GM19395 (cell line): ENCODE results near the gene ARHGEF35.
"Not testable (repeated sequence)": the region's sequence is repeated elsewhere in the genome, so short reads cannot be mapped to it uniquely, and the experiment has no call there.

Experiments used
- ATAC-seq: cut with Tn5 transposase; IDR thresholded peaks from one replicate; pipeline ENCODE4 v1.9.1; 2021; ENCODE audit warnings: mild to moderate bottlenecking, moderate library complexity; ENCODE audit not compliant: unreplicated experiment

ARHGEF35 gene

GRCh38 chr7:144179165-144179479 is 16.5 kb downstream of the ARHGEF35 start:
- ATAC-seq, result peak; percentile 35

DNA sequence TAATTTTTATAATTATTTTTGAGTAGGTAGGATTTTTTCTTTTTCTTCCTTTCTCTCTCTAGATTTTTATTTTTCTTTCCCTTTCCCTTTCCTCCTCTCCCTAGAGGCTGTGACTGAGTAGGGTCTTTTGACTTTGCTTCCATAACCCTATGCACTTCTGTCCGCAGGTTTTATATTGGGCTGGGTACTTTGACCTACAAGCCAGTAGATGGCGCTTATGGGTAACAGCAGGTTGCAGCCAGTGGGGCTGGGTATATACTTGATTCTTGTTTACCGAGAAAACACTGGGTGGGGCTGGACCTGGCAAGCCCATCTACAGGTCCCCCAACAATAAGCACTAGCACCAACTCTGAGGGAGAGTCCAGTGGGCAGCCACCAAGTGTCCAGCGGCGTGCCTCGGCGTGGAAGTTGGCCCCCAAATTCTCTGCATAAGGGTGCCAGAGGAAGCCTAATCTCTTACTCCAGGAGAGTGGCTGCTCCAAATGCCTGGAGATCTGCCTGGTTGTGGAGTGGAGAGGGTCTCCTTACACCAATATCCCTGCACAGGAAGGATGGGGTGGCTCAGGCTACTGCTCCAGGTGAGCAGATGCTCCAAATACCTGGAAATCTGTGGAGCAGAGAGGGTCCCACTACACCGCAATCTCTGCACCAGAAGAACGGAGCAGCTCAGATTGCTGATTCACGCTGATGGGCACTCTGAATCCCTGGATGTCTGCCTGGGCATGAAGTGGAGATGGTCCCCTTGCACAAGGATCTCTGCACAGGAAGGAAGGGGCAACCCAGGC is 17.1 kb downstream of the ARHGEF35 start:
- peak; percentile 98 for ATAC-seq

DNA sequence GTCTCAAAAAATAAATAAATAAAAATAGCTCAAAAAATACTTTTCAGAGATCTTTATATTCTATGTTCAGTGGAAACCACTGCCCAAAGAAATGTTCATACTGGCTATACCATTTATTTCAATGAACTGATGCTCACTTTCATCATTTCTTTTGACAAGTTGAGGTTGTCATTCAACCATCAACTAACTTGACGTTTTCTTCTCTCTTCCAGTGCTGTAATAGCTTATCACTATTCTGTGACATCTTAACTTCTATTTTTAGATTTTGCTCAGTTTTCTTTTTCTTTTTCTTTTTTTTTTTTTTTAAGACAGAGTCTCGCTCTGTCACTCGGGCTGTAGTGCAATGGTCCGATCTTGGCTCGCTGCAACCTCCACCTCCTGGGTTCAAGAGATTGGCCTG is 21.0 kb downstream of the ARHGEF35 start:
- ATAC-seq, result no peak

- ATAC-seq, result not testable (repeated sequence)
Observed at GRCh38 chr7:144171594-144172350, 23.9 kb downstream of the ARHGEF35 start.

GRCh38 chr7:144164784-144165183 is 30.8 kb downstream of the ARHGEF35 start:
- no peak for ATAC-seq

GRCh38 chr7:144158861-144159260 is 36.8 kb downstream of the ARHGEF35 start:
- ATAC-seq, result no peak

DNA sequence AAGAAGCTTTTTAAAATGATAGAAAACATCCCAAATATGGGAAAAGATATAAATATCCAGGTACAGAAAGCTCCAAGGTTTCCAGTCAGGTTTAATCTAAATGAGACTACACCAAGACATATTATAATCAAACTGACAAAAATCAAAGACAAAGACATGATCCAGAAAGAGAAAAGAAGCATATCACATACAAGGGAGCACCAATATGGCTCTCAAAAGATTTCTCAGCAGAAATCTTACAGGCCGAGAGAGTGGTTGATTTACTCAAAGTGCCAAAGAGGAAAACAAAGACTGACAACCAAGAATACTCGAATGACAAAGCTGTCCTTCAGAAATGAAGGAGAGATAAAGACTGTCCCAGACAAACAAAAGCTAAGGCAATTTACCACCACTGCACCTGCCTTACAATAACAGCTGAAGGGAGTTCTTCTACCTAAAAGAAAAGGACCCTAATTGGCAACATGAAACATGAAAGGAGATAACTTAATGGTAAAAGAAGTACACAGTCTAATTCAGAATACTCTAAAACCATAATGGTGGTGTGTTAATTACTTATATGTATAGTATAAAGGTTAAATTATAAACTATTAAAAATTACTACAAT is 47.3 kb downstream of the ARHGEF35 start:
- ATAC-seq, result no peak

DNA sequence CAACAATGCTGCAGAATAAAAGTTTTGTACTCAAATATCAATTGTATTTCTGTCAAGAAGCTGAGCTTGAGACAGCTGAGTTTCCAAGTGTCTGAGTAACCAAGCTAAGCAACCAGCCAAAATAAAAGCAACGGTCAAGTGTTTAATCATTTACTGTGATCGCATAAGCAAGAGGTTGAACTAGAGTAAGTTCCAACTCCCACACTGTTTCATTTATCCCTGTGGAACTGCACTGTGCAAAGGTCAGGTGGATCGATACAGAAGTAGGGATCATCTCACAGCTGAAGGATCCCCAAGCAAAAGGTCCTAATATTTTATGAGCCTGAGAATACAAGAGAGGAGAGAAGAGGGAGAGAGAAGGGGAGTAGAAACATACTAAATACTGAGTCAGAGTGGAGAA is 51.2 kb downstream of the ARHGEF35 start:
- no peak for ATAC-seq

DNA sequence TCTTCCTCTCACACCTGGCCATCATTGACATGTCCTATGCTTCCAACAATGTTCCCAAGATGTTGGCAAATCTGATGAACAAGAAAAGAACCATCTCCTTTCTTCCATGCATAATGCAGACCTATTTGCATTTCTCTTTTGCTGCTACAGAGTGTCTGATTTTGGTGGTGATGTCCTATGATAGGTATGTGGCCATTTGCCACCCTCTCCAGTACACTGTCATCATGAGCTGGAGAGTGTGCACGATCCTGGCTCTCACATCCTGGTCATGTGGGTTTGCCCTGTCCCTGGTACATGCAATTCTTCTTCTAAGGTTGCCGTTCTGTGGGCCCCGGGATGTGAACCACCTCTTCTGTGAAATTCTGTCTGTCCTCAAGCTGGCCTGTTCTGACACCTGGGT is 53.4 kb downstream of the ARHGEF35 start:
- ATAC-seq, result no peak

DNA sequence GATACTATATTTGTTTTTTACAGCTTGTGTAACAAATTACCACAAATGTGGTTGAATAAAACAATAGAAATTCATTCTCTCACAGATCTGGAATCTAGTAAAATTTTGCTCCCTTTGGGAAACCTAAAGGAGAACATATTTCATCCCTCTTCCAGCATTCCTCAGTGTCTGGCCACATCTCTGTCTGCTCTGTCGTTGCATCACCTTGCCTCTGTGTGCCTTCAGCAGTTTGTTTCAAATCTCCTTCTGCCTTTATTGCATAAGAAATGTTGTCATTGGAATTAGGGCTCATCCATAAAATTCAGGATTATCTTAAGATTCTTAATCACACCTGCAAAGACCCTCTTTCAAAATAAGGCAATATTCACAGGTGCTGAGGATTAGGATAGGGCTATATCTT is 58.1 kb downstream of the ARHGEF35 start:
- no peak for ATAC-seq
